Fibroblast of peridontal ligament (primary cell): ENCODE measurements around the gene ANKRD13D.

Experiments
- DNase-seq: peaks from one replicate; pipeline ENCODE4 v3.0.0-alpha.2; 2010; ENCODE audit errors: extremely low read depth

ANKRD13D gene

DNA sequence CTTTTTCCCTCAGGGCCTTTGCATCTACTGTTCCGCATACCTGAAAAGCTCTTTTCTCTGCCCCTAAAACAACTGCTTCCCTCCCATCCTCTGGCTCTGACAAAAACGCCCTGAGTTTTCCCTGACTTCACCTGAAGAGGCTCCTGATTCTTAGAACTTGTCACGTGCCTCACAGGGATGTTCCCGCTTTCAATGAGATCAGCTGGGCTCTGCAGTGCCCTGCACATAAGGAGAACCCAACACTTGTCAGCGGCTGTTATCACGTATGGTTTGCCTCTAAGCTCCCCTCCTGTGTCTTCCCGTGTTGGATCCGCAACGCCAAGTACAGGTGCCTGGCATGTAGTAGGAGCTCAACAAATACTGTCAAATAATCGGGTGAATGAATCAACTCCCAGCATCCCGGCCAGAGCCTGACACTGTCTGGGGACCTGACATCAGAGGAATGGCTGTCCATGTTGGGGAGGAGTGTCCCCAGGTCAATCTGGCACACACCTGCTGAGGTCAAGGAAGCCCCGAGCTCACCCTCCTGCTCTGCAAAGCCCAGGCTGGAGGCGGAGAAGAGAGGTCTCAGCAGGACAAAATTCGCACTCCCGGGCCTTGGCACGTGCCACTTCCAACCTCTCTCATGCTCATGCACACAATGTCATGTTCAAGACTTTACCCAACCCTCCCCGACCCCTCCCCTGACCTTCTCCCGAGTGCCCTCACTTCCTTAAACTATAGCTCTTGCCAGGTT lies 27.0 kb upstream of the ANKRD13D start:
- no peak for DNase-seq

DNA sequence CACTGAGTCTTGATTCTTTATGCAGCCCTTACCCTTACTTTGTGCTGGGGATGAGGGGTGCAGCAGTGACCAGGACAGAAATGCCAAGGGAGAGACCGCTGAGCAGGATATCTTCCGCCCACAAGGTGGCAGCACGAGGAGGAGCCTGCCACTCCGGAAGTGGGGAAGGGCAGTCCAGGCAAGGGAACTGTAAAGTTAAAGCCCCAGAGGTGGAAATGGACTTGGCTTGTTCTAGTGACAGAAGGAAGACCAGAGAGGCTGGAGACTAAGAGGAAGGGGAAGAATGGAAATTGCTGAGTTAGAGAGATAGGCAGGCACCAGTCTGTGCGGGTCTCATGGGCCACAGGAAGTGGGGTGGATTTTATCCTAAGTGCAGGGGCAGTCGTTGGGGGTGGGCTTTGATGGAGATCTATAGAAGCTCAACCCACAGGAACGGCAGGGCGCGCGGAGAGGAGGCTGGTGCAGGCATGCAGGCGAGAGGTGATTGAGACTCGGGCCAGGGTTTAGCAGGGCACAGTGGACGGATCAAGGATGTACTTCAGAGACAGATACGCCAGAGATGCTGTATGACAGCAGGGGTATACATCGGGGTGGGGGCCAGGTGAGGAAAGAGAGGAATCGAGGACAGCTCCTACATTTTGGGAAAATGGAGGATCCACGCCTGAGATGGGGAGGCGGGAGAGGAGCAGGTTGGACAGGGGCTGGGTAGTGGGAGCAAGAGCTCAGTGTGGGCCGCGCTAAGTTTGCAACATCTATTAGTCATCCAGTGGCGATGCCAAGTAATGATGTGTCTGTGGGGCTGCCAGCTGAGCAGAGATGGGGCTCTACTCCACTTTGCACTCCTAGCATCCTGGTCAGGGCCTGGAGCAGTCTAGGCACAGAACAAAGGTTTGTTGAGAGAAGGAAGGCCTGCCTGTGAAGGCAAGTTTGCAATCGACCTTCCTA lies 26.1 kb upstream of the ANKRD13D start:
- peak; percentile 85 for DNase-seq

DNA sequence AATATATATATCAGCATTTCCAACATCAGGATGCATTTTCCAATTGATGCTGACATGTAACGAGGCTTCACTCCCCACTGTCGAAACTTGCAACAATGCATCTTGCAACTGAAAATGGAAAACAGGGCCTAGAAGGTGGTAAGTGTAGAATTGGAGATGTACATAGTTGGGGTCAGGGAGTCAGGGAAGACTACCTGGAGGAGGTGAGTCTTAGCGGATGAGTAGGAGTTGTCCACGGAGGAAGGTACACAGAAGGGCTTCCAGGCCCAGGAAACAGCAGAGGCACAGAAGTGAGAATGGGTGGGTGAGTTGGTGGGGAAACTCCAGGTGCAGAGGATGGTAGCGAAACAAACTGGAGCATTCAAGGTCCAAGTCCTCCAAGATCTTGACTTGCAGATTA lies 24.8 kb upstream of the ANKRD13D start:
- no peak for DNase-seq

DNA sequence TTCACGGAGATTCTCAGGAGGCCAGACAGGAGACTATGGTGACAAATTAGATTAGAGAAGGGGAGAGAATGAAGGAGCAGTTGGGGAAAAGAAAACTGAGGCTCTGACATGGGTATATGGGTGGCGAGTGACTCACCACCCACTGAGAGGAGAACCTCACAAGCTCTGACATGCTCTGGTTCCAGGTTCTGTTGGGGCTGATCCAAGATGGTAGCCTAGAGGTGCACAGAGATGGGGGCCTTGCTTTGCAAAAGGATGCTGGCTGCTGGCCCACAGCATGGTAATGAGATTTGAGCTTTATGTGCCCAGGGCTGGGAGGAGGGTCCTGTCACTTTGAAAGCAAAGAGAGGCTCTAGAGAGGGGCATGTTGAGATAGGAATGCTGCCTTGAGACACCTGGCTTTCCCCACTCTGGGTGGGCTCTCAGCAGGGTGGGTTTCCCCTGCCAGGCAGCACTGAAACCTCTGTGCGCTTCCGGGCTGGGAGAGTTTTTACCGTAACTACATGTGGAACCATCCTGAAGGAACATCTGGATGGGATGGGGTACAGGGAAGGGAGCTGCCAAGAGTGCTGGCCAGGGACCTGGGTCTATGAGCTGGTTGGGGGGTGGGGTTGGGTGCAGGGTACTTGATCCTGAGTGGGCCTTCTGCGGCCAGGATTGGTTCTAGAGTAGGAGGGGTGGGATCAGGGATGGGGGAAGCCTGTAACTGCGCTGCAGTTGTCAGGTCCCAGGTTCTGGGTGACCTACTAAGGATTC lies 24.0 kb upstream of the ANKRD13D start:
- no peak for DNase-seq

DNA sequence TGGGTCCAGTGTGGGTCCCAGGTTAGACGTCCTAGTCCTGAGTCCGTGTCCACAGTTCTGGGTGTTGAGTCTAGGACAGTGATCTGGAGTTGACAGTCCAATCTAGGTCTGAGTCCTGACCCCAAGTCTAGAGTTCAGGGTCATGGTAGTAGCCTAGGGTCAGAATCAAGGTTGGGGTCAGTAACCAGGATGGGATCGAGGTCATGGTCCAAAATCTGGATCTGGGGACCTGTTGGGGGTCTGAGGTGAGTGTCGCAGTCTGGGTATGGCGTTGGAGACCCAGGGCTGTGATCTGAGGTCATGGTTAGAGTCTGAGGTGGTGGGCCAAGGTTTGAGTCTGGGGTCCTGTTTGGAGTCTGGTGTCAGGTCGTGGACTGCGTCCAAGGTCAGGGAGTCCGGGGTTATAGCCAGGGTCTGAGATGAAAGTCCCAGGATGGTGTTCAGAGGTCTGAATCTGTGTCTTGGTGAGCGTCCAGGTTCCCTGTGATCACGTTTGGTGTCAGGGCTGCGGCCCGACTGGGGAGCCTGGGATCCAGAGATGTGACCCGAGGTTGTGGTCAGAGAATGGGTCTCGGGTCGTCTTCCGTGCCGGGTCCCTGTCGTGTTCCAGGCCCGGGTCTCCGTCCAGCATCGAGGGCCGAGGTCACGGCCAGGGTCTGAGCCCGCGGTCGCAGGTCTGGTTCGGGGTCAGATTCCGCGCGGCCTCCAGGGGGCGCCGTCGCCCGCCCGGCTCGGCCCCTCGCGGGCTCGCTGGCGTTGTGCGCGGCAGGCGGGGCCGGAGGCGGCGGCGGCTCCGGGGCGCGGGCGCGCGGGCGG lies 23.3 kb upstream of the ANKRD13D start:
- DNase-seq, result peak; percentile 41

DNA sequence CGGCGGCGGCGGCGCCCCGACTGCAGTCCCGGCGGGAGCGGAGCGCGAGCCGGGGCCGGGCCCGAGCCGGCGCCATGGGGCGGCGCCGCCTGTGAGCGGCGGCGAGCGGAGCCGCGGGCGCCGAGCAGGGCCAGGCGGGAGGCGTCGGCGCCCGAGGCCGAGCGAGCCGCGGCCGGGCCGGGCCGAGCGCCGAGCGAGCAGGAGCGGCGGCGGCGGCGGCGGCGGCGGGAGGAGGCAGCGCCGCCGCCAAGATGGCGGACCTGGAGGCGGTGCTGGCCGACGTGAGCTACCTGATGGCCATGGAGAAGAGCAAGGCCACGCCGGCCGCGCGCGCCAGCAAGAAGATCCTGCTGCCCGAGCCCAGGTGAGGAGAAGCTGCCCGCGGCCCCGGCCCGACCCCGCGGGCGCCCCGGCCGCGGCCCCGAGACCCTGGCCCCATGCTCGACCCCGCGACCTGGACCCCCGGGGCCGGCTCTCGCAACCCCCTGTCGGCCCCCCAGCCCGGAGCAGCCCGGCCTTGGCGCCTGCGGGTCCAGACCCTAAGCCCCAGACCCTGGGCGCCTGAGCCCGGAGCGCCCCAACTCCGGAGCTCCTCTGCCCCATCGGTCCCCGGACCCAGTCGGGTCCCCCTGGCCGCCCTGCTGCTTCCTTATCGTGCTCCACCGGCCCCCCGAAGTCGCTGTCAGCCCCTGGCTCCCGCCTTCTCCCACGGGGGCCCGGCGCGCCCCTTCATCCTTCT lies 22.5 kb upstream of the ANKRD13D start, which contains the start of gene GRK2:
GRK2 (plus strand) TSS at position 25 of the 739 bp plus-strand sequence; CDS start at position 252, 227 bp downstream.
- no peak for DNase-seq

DNA sequence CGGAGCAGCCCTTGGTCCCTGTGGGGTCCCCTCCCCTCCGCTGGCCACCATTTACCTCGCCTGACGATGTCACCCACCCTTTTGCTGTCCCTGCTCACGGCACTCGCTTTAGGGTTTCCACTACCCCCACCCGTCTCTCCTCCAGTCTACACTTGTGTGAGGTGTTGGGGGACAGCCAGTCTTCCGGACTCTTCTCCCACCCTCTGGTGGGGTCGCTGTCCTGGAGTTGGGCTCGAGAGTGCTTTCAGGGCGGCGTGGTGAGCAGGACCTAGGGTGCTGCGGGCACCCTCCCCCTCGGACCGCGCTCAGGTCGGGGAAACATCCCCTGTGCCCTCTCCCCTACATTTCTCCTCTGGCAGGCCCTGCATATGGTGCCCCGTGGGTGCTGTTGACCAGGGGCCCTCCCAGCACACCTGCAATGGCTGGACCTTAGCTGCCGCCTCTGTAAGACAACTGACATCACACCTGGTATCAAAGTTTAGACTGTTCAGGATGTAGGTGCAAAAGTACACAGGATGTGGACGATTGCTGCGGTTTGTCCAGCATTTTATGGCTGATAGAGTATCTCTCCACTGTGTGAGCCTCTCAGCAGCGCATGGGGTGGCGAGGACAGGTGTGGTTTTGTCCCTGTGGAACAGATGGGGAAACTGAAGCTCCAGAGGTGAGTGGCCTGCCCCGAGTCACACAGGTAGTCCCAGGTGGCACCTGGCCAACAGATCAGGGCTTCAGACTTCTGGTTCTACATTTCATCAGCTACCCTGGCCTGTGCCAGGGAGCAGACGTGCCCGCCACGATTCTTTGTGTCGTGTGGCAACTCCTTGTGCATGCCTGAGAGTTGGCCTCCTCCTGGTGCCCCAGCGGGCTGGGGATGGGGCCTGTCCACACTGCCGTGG lies 21.7 kb upstream of the ANKRD13D start:
- DNase-seq, result no peak

DNA sequence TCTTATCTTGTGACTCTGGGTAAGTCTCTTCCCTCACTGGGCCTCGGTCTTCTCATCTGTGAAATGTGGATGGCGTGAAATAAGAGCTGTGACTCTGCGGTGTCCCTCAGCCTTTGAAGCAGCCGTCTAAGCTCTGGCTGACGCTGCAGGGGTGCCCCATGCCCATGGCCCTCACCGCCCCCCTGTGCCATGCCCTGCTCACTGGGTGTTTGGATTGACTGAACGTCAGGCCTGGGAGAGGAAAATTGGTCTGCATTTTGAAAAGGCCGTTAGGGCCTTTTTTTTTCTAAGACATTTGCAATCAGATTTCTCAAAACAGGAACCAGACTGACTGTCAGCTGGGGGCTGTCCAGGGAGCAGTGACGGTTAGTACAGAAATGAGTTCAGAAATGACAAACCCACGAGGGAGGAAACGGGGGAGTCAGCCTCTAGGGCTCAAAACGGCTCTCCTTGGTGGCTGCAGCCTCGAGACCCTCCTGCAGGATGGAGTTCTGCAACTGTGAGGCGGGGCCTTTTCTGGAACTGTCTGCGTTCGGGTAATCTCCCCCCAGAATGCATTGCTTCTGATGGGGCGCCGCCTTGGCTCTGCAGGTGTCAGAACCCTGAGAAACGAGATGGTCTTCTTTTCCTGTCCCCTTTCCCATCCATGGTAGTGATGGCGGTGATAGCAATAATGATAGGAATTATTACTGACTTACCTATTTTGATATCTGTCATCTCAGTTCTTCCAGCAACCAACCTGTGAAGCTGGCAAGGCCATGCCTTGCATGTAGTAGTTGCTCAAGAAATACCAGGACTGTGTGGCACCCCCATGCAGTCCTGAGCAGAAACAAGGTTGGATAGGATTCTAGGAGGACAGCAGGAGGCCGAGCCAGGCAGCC lies 20.8 kb upstream of the ANKRD13D start:
- no peak for DNase-seq

DNA sequence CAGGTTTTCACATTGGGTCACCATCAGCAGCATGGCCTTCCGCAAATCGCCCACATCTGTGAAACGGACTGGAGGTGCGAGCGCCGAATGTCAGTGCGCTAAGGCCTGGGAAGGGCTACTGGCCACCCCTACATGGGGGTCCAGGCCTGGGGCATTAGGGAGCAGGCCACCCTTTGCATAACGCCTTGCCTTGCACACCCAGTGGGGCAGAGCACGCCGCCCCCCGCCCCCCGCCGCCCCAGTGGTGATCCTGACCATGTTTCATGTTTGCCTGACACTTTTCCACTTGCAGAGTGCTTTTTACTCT lies 20.2 kb upstream of the ANKRD13D start:
- no peak for DNase-seq

DNA sequence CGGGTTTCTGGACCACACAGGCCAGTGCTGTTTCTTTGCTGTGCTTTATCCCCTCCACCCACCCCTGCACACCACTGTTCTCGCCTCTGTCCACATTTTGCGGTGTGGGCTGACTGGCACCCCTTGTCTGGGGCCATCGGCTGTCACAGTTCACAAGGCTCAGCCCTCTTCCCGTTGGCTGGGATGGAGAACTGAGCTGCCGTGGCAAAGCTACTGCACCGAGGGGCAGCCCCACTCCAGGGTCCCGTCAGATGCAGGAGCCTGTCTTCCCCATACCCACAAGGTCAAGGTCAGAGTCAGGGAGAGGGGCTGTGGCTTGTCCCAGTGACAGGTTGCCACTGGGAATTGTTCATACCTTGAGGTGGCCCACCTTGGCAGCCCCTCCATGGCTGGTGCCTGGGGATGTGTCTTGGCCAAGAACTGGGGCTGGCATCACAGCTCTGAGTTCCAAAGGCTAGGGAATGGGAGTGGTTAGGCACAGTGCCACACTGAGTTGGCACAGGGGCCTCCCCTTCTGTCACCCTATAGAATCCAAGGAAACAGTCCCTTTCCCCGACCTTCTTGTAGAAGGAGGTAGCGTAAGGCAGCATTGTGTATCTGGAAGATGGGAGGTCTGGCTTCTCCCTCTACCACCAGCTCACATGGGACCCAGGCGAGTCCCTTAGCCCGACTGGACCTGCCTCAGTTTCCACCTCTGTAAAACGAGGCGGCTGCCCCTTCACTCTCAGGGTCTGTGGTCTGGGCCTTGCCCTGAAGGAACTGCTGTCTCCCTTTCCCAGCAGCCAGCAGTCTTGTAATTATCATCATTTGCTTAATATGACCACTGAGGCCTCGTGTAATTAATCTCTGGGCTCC lies 19.5 kb upstream of the ANKRD13D start:
- DNase-seq, result no peak

DNA sequence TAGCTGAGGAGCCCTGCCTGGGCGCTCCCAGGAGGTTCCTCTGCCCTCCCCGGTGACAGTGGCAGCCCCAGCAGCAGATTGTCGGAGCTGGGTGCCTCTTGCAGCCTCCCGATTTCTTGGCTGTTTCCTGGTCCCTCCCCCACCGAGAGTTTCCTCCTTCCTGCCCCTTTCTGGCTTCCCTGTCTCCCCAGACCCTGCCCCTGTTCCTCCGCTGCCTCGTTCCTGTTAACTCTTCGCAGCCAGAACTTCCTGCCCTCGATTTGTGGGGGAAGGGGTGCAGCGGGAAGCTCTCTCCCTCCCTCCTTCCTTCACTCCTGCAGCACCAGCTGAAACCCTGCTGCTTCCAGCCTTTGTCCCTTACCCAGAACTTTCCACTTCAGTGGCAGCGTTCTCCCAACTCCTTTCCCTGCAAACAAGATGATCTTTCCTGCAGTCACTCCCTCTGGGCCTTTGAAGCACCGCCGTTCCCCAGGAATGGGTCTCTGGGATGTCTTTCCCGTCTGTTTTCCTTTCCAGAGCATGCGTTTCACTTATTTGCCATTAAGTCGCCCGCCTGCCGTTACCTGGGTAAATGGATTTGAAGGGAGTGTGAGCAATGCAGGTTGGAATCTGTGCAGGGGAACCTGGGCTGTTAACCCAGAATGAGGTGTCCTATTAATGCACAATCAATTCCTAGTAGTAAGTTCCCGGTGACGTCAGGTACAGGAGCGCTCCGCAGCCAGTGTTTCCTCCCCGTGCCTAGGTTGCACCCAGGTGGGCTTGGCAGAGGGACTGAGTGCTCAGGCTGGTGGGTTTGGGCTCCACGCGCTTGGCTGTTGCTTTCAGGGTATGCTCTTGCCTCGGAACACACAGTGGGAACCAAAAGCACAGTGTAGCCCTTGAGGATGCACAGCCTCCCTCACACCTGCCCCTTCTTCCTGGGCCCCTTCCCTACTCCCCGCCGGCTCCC lies 18.6 kb upstream of the ANKRD13D start:
- DNase-seq, result no peak

DNA sequence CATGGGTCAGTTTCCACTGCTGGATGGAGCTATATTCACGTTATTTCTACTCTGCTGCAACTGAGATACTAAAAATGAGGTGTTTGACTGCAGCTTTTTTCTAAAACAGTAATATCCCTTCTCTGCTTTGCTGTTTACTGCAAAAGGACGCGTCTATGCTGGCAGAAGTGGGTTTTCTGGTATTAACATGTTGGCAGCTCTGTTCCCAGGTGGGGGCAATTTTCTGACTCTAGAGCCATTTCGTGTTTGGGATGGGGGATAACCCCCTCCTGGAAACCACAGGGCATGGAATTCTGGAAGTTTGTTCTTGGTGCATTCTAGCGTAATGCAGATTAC lies 17.9 kb upstream of the ANKRD13D start:
- no peak for DNase-seq

DNA sequence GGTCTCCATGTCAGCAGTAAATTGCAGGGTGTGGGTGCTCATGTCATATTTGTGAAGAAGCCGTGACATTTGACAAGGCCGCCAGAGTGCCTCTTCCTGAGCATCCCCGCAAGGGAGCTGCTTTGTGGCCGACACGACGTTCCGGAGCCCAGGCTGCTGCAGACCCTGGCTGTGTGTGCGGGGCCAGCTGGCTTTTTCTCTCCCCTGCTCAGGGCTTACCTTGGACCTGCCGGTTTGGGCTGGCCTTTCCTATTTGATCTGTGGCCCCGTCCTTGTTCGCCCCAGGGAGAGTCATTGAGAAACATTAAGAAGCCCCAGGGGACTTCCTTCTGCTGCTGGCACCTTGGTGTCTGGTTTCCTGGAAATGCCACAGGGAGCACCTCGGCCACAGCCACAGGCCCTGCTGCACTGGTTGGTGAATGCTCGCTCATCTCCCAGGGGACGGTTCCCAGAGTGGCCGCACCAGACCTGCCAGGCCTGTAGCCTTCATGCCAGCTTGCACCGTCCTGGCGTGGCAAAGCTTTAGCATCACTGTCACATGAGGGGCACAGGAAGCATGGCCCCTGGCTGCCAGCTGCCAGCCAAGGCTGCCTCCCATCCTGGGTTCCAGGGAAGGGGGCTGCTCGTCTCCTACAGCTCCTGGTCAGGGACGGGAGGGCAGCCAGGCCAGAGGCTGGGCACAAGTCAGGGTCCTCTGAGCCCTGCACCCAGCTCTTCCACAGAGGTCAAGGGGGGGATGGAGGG lies 17.4 kb upstream of the ANKRD13D start:
- no peak for DNase-seq

DNA sequence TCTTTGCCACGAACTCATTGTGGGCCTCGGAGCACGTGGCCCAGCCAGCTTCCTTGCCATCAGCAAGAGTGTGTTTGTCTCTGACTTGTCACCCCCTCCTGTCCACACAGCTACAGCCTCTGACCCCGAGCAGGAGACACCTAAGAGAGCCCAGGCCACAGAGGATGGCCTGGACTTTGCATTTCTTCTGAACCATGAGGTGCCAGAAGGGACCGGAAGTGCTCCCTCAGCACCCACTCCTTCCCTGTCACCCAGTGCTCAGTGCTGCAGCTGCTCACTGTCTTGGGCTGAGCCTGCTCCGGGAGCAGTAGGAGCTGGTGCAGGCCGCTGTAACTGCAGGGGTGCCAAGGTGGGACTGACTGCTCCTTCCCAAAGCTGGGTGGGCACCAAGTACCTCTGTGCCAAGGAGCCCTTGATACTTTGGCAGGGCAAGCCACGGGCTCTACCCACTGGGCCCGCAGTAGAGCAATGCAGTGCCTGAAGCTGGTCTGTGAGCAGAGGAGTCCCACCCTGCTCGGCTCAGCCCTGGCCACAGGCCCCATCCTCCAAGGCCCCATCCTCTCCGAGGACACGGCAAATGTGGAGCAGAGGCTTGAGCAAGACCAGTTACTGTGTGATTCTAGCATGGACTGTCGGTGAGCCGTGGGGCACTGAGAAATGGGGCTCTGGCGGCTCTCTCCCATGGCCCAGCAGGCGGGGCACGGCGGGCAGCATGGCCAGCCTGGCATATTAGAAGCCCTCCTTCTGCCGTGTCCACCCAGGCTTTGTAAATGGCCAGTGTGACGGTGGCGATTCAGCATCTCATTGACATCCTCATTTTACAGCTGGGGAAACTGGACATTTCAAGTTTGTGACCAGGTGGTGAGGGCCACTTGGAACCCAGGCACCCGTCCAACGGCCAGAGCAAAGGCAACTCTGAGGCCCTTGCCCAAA lies 16.5 kb upstream of the ANKRD13D start:
- DNase-seq, result no peak
